Spleen (tissue), 11 donors: ENCODE data around the gene KLHL22. TPM values are rescaled to one million over a fixed set of nuclear protein-coding genes. Genes with fewer than 3 reads are reported as not detected.
"Not testable (repeated sequence)": the region's sequence is repeated elsewhere in the genome, so short reads cannot be mapped to it uniquely, and the experiment has no call there.

Source experiments
- DNase-seq: peaks from one replicate; pipeline ENCODE4 v3.0.0-alpha.2; 2020
- H3K27ac ChIP-seq, 8 donors: fragments of 200-600 bp; sonication (generic) in 7 of 8; 1 replicate in 4 of 8; 2 replicates in 4 of 8; pipeline versions ENCODE4 v1.5.0 to v1.8.0; 2016 to 2021; ENCODE audit warnings: inconsistent platforms in 4 of 8, mild to moderate bottlenecking in 4 of 8, moderate library complexity in 1 of 8
- H3K27me3 ChIP-seq, 7 donors: fragments of 200-600 bp; sonication (generic) in 6 of 7; replicated peaks in 1 of 7; 1 replicate in 4 of 7; 2 replicates in 3 of 7; pipeline versions ENCODE4 v1.5.0 to v1.8.0; 2016 to 2021; ENCODE audit warnings: inconsistent platforms in 3 of 7, mild to moderate bottlenecking in 1 of 7
- H3K36me3 ChIP-seq, 6 donors: fragments of 200-600 bp; sonication (generic) in 5 of 6; 1 replicate in 4 of 6; 2 replicates in 2 of 6; pipeline versions ENCODE4 v1.5.0 to v1.8.0; 2016 to 2021; ENCODE audit warnings: inconsistent platforms in 2 of 6
- H3K4me1 ChIP-seq, 6 donors: fragments of 200-600 bp; sonication (generic) in 5 of 6; 1 replicate in 3 of 6; 2 replicates in 3 of 6; pipeline versions ENCODE4 v1.5.0 to v1.8.0; 2016 to 2021; ENCODE audit warnings: inconsistent platforms in 3 of 6
- H3K4me3 ChIP-seq, 8 donors: fragments of 200-600 bp; sonication (generic) in 7 of 8; 1 replicate in 4 of 8; 2 replicates in 4 of 8; pipeline versions ENCODE4 v1.5.0 to v1.8.0; 2016 to 2021; ENCODE audit warnings: inconsistent platforms in 4 of 8, mild to moderate bottlenecking in 4 of 8, moderate library complexity in 2 of 8
- H3K9me3 ChIP-seq, 8 donors: fragments of 200-600 bp; sonication (generic) in 7 of 8; 1 replicate in 4 of 8; 2 replicates in 4 of 8; pipeline versions ENCODE4 v1.5.0 to v1.8.0; 2016 to 2021; ENCODE audit warnings: inconsistent platforms in 4 of 8
- CTCF ChIP-seq, 11 experiments: fragments of 200-600 bp in 7 of 11; fragments of 450-650 bp in 4 of 11; sonication (generic) in 4 of 11; IDR thresholded peaks in 8 of 11; conservative IDR thresholded peaks in 3 of 11; 1 replicate in 7 of 11; 2 replicates in 4 of 11; pipeline versions ENCODE4 v1.4.0 to v1.8.0; 2016 to 2021; ENCODE audit warnings: antibody characterized with exemption in 11 of 11, inconsistent platforms in 4 of 11, mild to moderate bottlenecking in 1 of 11
- POLR2A ChIP-seq, 3 donors: fragments of 450-650 bp; IDR thresholded peaks; one replicate each; pipeline ENCODE4 v1.5.1; 2017; ENCODE audit warnings: antibody characterized with exemption in 3 of 3, mild to moderate bottlenecking in 1 of 3
- POLR2AphosphoS5 ChIP-seq, 3 donors: sonication (generic); formaldehyde crosslinking; IDR thresholded peaks; one replicate each; pipeline ENCODE4 v1.5.1; 2017; ENCODE audit warnings: antibody characterized with exemption in 3 of 3
- WGBS, 5 donors: extraction: QIAGEN DNeasy Blood & Tissue Kit in 3 of 5; methylation state at CpG; one replicate each; pipeline versions ENCODE4 v1.1.5 to v1.1.7; 2013 to 2018; 5-methylcytosine and 5-hydroxymethylcytosine counted together
- intact Hi-C: fragments of 100-400 bp; cut with DNase I; formaldehyde crosslinking; loops from one replicate; pipeline ENCODE4 v1.15.0; 2023; ENCODE audit warnings: low total_unique reads
- polyA plus RNA-seq, 3 donors: library from polyadenylated mRNA; stranded (reverse); fragments of 200-250 nt; gene quantifications; one replicate each; pipeline ENCODE4 v1.2.1, GENCODE V29; 2013
- total RNA-seq, 7 donors: library from RNA; depleted of rRNA in 3 of 7; stranded (reverse); fragments of >200 nt in 3 of 7; fragmentation: NEBNext Ultra II Directional in 4 of 7; extraction: Animal tissue kit (Norgen Biotek cat#: 25700) in 4 of 7; gene quantifications; one replicate each; pipeline versions ENCODE4 v1.1.0 to v1.2.1, GENCODE V29; 2016 to 2021
- donor health status: healthy with polysubstance abuse.
- donor health status: DM: no; HTN: no; CAD: no; lungs with moderate emphysema.
- donor health status: DM: no; HTN: no; CAD: no.
- donor health status: Bipolar disorder and iron deficiency.
- donor health status: healthy.
- donor health status: DM: no; HTN: no; CAD: no.
- donor health status: DM: yes; HTN: yes; CAD: no.

The KLHL22 gene
- total and polyA plus RNA-seq, 10 donors = 14.0 to 40.6 (median 28.6) TPM

- intact Hi-C loops = no loop called here
- Histone ChIP-seq H3K27me3 (no peaks in the 10 kb centered on the region), H3K27ac (peak overlapping the region in 7 of 8 donors; percentile 92 to 96 (median 93)), H3K9me3 (no peaks in the 10 kb centered on the region), H3K4me1 (peaks cover 32 to 49% (median 39%) of the 10 kb centered on the region in 6 donors), H3K36me3 (peaks cover 0 to 18% (median 0%) of the 10 kb centered on the region in 6 donors), H3K4me3 (peak overlapping the region in 7 of 8 donors; percentile 74 to 95 (median 88))
- DNase-seq = no peak
- TF ChIP-seq POLR2A (IDR thresholded peaks at IDR 0.05) (no peak), POLR2AphosphoS5 (IDR thresholded peaks at IDR 0.05) (no peak), CTCF (IDR thresholded peaks at IDR 0.05 in 8 of 11, conservative IDR thresholded peaks at IDR 0.05 in 3 of 11) (no peak)
- 71 to 74% (median 73%) methylated on average over 13 of the region's 13 CpGs for WGBS, 5 donors
Observed at GRCh38 chr22:20506543-20507252, 11.1 kb upstream of the KLHL22 start.

- H3K9me3 ChIP-seq, H3K4me3 ChIP-seq, DNase-seq, H3K27me3 ChIP-seq, intact Hi-C loops, H3K27ac ChIP-seq: not testable (repeated sequence)
- H3K4me1 ChIP-seq = peaks cover 12 to 26% (median 17%) of the 10 kb centered on the region in 6 donors
- H3K36me3 ChIP-seq = peaks cover 0 to 24% (median 7%) of the 10 kb centered on the region in 6 donors
- 67 to 95% (median 92%) methylated on average over 5 of the region's 5 CpGs for WGBS, 5 donors
Observed at GRCh38 chr22:20504293-20504922, 8.8 kb upstream of the KLHL22 start.

GRCh38 chr22:20503816-20504215, 8.2 kb upstream of the KLHL22 start:
- Histone ChIP-seq H3K36me3 (peaks cover 0 to 25% (median 7%) of the 10 kb centered on the region in 6 donors), H3K27me3 (no peaks in the 10 kb centered on the region), H3K4me3 (no peak overlapping the region), H3K27ac (no peak overlapping the region), H3K9me3 (no peaks in the 10 kb centered on the region), H3K4me1 (peaks cover 8 to 20% (median 11%) of the 10 kb centered on the region in 6 donors)
- WGBS, 5 donors = 78 to 93% (median 89%) methylated on average over 2 of the region's 2 CpGs
- no peak for DNase-seq
- intact Hi-C loops = no loop called here
- TF ChIP-seq POLR2AphosphoS5 (IDR thresholded peaks at IDR 0.05) (no peak), CTCF (IDR thresholded peaks at IDR 0.05 in 8 of 11, conservative IDR thresholded peaks at IDR 0.05 in 3 of 11) (no peak), POLR2A (IDR thresholded peaks at IDR 0.05) (no peak)

- H3K27me3 ChIP-seq = no peaks in the 10 kb centered on the region
- peaks cover 5 to 19% (median 11%) of the 10 kb centered on the region in 6 donors for H3K4me1 ChIP-seq
- H3K9me3 ChIP-seq = no peaks in the 10 kb centered on the region
- DNase-seq = no peak
- no peak overlapping the region for H3K4me3 ChIP-seq
- no peak overlapping the region for H3K27ac ChIP-seq
- TF ChIP-seq POLR2A (IDR thresholded peaks at IDR 0.05) (no peak), CTCF (IDR thresholded peaks at IDR 0.05 in 8 of 11, conservative IDR thresholded peaks at IDR 0.05 in 3 of 11) (no peak), POLR2AphosphoS5 (IDR thresholded peaks at IDR 0.05) (no peak)
- intact Hi-C loops = loop anchor here (5.0 kb wide), 1 partner anchor 42 kb away; no protein-coding TSS in a partner anchor
- H3K36me3 ChIP-seq = peaks cover 0 to 25% (median 7%) of the 10 kb centered on the region in 6 donors
- WGBS, 5 donors = 84 to 95% (median 89%) methylated on average over 7 of the region's 7 CpGs
Observed at GRCh38 chr22:20499769-20500168, 4.2 kb upstream of the KLHL22 start.
